HEK293 (cell line): ENCODE data around the gene FOXP1.

ENCODE experiments used
- CTCF ChIP-seq: fragments of 450-650 bp; formaldehyde crosslinking; IDR thresholded peaks from 2 replicates; pipeline ENCODE4 v1.5.1; 2016; ENCODE audit warnings: missing biosample characterization, missing genetic modification characterization
- GLIS1 ChIP-seq: fragments of 450-650 bp; formaldehyde crosslinking; IDR thresholded peaks from 2 replicates; pipeline ENCODE4 v1.5.1; 2016; ENCODE audit warnings: missing biosample characterization, missing genetic modification characterization
- PBX3 ChIP-seq: sonication (generic); formaldehyde crosslinking; IDR thresholded peaks from 2 replicates; pipeline ENCODE4 v1.8.1; 2022; ENCODE audit warnings: mild to moderate bottlenecking, moderate library complexity, missing genetic modification reagents
- ZNF202 ChIP-seq: fragments of 450-650 bp; formaldehyde crosslinking; IDR thresholded peaks from 2 replicates; pipeline ENCODE4 v1.5.1; 2016; ENCODE audit warnings: missing biosample characterization, missing genetic modification characterization, borderline replicate concordance

GRCh38 chr3:71393093-71393492 is 190.4 kb downstream of the FOXP1 start:
- TF ChIP-seq GLIS1 (tag by site-specific recombination) = no peak
- no peak for TF ChIP-seq PBX3 (CRISPR knock-in tag)
- TF ChIP-seq CTCF (tag by site-specific recombination) = no peak
- TF ChIP-seq ZNF202 = no peak
